ENCODE data around the gene MGST1. TPM values are rescaled to one million over a fixed set of nuclear protein-coding genes. Genes with fewer than 3 reads are reported as not detected.

MGST1 gene
- total RNA-seq, 4 donors from 2014 or later: 84.3 to 205 (median 134) TPM

GRCh38 chr12:16348435-16349130, 1.1 kb downstream of the MGST1 start:
- no peak for TF ChIP-seq POLR2A (IDR thresholded peaks at IDR 0.05)
- no peak for TF ChIP-seq CTCF (IDR thresholded peaks at IDR 0.05)
- intact Hi-C loops (cut with DNase I): no loop called here
- Histone ChIP-seq H3K9me3 (no peaks in the 10 kb centered on the region), H3K4me3 (peak overlapping the region; percentile 52 to 69 (median 52)), H3K27me3 (peaks cover 0 to 10% (median 0%) of the 10 kb centered on the region in 4 donors), H3K4me1 (peaks cover 0 to 43% (median 5%) of the 10 kb centered on the region in 3 donors), H3K27ac (peak overlapping the region; percentile 85 to 90 (median 88)), H3K36me3 (peaks cover 0 to 7% (median 0%) of the 10 kb centered on the region in 3 donors)
- WGBS, 2 donors: 27 to 49% methylated on average over 10 of the region's 10 CpGs
- no peak for DNase-seq

- 25 to 30% methylated on average over 3 of the region's 3 CpGs for WGBS, 2 donors
- Histone ChIP-seq H3K27me3 (peaks cover 0 to 10% (median 0%) of the 10 kb centered on the region in 4 donors), H3K9me3 (no peaks in the 10 kb centered on the region), H3K4me3 (peak overlapping the region; percentile 52 to 69 (median 52)), H3K4me1 (peaks cover 0 to 43% (median 5%) of the 10 kb centered on the region in 3 donors), H3K36me3 (peaks cover 0 to 9% (median 0%) of the 10 kb centered on the region in 3 donors), H3K27ac (peak overlapping the region; percentile 85 to 90 (median 88))
- TF ChIP-seq CTCF (IDR thresholded peaks at IDR 0.05) (no peak), POLR2A (IDR thresholded peaks at IDR 0.05) (no peak)
- intact Hi-C loops (cut with DNase I): no loop called here
- DNase-seq: no peak
Observed at GRCh38 chr12:16349131-16349460, 1.7 kb downstream of the MGST1 start.

GRCh38 chr12:16350682-16351081, 3.2 kb downstream of the MGST1 start:
- peak overlapping the region in 2 of 4 donors; percentile 10 to 12 for H3K4me3 ChIP-seq
- no peaks in the 10 kb centered on the region for H3K9me3 ChIP-seq
- no peak for DNase-seq
- intact Hi-C loops (cut with DNase I): no loop called here
- H3K27ac ChIP-seq: peak overlapping the region; percentile 46 to 89 (median 78)
- WGBS, 2 donors: 0 to 24% methylated on average over 1 of the region's 1 CpG
- peaks cover 0 to 43% (median 5%) of the 10 kb centered on the region in 3 donors for H3K4me1 ChIP-seq
- no peak for TF ChIP-seq CTCF (IDR thresholded peaks at IDR 0.05)
- TF ChIP-seq POLR2A (IDR thresholded peaks at IDR 0.05): no peak
- H3K27me3 ChIP-seq: peaks cover 0 to 10% (median 0%) of the 10 kb centered on the region in 4 donors
- H3K36me3 ChIP-seq: peaks cover 0 to 20% (median 0%) of the 10 kb centered on the region in 3 donors

GRCh38 chr12:16352481-16352880, 5.0 kb downstream of the MGST1 start:
- H3K4me1 ChIP-seq: peaks cover 0 to 35% (median 5%) of the 10 kb centered on the region in 3 donors
- no peak overlapping the region for H3K27ac ChIP-seq
- DNase-seq: no peak
- no peak overlapping the region for H3K4me3 ChIP-seq
- TF ChIP-seq POLR2A (IDR thresholded peaks at IDR 0.05): no peak
- no peak for TF ChIP-seq CTCF (IDR thresholded peaks at IDR 0.05)
- H3K27me3 ChIP-seq: peaks cover 0 to 9% (median 0%) of the 10 kb centered on the region in 4 donors
- no peaks in the 10 kb centered on the region for H3K9me3 ChIP-seq
- intact Hi-C loops (cut with DNase I): no loop called here
- WGBS, 2 donors: 41 to 61% methylated on average over 1 of the region's 1 CpG
- H3K36me3 ChIP-seq: peaks cover 0 to 38% (median 0%) of the 10 kb centered on the region in 3 donors

- Histone ChIP-seq H3K36me3 (peaks cover 0 to 93% (median 0%) of the 10 kb centered on the region in 3 donors), H3K9me3 (no peaks in the 10 kb centered on the region), H3K4me1 (no peaks in the 10 kb centered on the region), H3K27me3 (no peaks in the 10 kb centered on the region), H3K27ac (no peak overlapping the region), H3K4me3 (no peak overlapping the region)
- 57 to 63% methylated on average over 4 of the region's 4 CpGs for WGBS, 2 donors
- intact Hi-C loops (cut with DNase I): no loop called here
- TF ChIP-seq CTCF (IDR thresholded peaks at IDR 0.05) (no peak), POLR2A (IDR thresholded peaks at IDR 0.05) (no peak)
- no peak for DNase-seq
Observed at GRCh38 chr12:16358878-16359277, 11.4 kb downstream of the MGST1 start.
